Loucy (cell line): Measurements from ENCODE around the gene CD151.

ENCODE experiments used
- EZH2phosphoT487 ChIP-seq: fragments of 200-600 bp; IDR thresholded peaks from 2 replicates; pipeline ENCODE4 v1.6.1; 2018; ENCODE audit warnings: antibody characterized with exemption, mild to moderate bottlenecking, moderate library complexity, borderline replicate concordance
- TF ChIP-seq, protein P1 (sequence below): fragments of 200-600 bp; sonication (generic); conservative IDR thresholded peaks from 2 replicates; pipeline ENCODE4 v1.5.1; 2014; ENCODE audit warnings: mild to moderate bottlenecking, antibody characterized with exemption, low read length

DNA sequence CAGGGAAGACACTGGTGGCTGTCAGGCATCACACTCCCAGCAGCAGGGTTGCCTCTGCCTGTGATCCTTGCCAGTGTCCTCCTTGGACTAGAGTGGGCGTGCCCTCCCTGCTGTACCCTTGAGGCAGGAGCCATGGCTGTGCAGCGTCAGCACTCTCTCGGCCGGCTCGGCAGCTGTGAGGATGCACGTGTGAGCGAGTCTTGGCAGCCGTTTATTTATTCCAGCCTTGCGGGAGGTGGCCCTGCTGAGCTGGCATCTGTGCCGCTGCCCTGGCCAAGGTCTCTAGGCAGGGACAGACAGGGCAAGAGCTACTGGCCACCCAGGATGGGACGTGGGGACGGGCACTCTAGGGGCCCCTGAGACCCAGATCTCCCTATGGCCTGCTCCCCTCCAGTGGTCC, 43.8 kb downstream of the CD151 start:
- TF ChIP-seq, protein P1, sequence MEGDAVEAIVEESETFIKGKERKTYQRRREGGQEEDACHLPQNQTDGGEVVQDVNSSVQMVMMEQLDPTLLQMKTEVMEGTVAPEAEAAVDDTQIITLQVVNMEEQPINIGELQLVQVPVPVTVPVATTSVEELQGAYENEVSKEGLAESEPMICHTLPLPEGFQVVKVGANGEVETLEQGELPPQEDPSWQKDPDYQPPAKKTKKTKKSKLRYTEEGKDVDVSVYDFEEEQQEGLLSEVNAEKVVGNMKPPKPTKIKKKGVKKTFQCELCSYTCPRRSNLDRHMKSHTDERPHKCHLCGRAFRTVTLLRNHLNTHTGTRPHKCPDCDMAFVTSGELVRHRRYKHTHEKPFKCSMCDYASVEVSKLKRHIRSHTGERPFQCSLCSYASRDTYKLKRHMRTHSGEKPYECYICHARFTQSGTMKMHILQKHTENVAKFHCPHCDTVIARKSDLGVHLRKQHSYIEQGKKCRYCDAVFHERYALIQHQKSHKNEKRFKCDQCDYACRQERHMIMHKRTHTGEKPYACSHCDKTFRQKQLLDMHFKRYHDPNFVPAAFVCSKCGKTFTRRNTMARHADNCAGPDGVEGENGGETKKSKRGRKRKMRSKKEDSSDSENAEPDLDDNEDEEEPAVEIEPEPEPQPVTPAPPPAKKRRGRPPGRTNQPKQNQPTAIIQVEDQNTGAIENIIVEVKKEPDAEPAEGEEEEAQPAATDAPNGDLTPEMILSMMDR, result no peak
- no peak for TF ChIP-seq EZH2phosphoT487
